RWPE1 (cell line): ENCODE measurements around the gene HES7.
A peak's percentile ranks its signal among the peaks of the same experiment; 100 is the strongest.

ENCODE experiments used
- CTCF ChIA-PET: fragments of 350-600 bp; sonication (Branson Sonifier 250); formaldehyde crosslinking; extraction: SDS; loops from one replicate; lab custom pipeline; 2021; lab: Yijun Ruan, JAX
- POLR2A ChIA-PET: fragments of 400-600 bp; formaldehyde crosslinking; extraction: SDS; loops from one replicate; lab custom pipeline; 2020; ENCODE audit warnings: antibody characterized with exemption; ENCODE audit not compliant: low non-redundant PET; lab: Yijun Ruan, JAX
- DNase-seq: peaks from one replicate; pipeline ENCODE4 v3.0.0; 2012; ENCODE audit warnings: low spot score
- H3K27ac ChIP-seq: fragments of 450-650 bp; 2 replicates; pipeline ENCODE4 v1.5.1; 2017
- TF ChIP-seq, protein P1 (sequence below): fragments of 450-650 bp; conservative IDR thresholded peaks from 2 replicates; pipeline ENCODE4 v1.5.1; 2017; ENCODE audit warnings: low read depth, mild to moderate bottlenecking

The HES7 gene

DNA sequence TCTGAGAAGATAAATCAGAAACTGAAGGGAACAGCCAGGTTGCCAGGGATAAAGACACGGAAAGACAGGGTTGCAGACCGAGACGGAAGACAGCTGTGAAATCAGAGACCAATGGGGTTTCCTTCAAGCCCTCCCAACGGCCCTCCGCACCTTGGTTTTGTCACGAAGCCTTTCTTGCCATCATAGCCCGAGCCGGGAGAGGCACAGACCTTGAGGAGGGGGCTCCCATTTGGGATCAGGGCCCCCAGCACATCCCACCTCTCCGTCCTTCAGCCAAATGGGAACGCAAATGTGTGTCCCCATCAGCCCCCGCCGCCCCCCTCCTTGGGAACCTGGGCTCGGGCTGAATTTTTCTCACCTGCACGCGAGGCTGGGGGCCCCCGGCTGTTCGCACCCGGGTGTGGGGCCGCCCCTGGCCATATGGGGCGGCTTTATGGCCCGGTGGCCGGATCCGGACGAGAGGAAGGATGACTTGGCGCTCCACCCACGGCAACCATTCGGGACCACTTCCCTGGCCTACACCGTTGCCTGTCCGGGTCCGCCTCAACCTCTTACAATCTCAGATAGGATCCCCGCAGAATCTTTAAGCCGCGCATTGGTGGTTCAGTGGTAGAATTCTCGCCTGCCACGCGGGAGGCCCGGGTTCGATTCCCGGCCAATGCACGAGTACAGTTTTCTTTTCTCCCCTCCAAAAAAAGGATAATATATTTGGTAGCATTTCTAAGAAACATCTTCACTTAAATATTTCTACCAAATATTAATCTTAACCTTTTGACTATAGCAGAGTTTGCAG is 1.4 kb upstream of the HES7 start:
- CTCF ChIA-PET: interaction anchor here (1.2 kb wide), 1 partner anchor 14 kb away, joined by 3 read pairs; no protein-coding TSS in a partner anchor
- peak overlapping the region; percentile 90 for H3K27ac ChIP-seq
- POLR2A ChIA-PET: interaction anchor here (1.2 kb wide), 1 partner anchor 31 kb away, joined by 3 read pairs; no protein-coding TSS in a partner anchor
- DNase-seq: peak; percentile 59
- TF ChIP-seq, protein P1, sequence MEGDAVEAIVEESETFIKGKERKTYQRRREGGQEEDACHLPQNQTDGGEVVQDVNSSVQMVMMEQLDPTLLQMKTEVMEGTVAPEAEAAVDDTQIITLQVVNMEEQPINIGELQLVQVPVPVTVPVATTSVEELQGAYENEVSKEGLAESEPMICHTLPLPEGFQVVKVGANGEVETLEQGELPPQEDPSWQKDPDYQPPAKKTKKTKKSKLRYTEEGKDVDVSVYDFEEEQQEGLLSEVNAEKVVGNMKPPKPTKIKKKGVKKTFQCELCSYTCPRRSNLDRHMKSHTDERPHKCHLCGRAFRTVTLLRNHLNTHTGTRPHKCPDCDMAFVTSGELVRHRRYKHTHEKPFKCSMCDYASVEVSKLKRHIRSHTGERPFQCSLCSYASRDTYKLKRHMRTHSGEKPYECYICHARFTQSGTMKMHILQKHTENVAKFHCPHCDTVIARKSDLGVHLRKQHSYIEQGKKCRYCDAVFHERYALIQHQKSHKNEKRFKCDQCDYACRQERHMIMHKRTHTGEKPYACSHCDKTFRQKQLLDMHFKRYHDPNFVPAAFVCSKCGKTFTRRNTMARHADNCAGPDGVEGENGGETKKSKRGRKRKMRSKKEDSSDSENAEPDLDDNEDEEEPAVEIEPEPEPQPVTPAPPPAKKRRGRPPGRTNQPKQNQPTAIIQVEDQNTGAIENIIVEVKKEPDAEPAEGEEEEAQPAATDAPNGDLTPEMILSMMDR: no peak

DNA sequence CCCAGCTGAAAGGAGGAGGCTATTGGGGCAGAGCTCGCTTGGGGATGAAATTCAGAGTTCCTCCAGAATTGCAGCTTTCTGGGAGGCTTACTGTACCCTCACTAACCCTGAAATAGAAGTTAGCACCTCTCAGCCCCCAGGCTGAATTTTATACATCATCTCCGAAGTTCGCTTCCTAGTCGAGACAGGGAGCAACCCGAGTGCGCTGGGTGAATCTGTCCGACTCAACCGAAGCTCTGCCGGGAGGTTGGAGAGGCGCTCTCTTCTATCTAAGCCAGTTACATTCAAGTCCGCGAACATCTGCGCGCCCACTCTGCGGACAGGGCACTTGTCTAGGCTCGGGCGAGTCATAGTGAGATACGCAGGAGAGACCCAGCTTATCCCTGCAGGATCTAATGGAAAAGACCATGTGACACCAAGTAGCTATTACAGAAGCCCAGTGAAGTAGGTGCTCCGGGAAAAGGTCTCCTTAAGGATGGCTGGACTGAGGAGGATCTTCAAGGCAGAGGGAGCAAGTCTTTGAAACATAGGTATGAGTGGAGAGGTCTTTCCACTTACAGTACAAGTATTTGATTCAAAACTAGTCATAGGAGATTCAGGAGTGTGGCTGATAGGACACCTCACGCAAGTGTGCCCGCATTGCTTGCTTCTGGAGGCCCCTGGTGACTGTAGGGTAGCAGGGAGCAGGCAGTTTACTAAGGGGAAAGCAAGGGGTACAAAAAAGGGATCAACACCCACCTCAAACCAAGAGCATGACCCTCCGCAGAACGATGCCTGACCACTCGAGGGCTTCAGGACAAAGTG is 646 bp upstream of the HES7 start:
- TF ChIP-seq, protein P1: no peak
- CTCF ChIA-PET: interaction anchor here (0.6 to 1.2 kb wide), 3 partner anchors 14 to 1567 kb away, joined by 3 to 4 read pairs (median 3); no protein-coding TSS in a partner anchor
- DNase-seq: no peak
- POLR2A ChIA-PET: interaction anchor here (0.6 kb wide), 1 partner anchor 70 kb away, joined by 4 read pairs; no protein-coding TSS in a partner anchor
- H3K27ac ChIP-seq: peak overlapping the region; percentile 90

DNA sequence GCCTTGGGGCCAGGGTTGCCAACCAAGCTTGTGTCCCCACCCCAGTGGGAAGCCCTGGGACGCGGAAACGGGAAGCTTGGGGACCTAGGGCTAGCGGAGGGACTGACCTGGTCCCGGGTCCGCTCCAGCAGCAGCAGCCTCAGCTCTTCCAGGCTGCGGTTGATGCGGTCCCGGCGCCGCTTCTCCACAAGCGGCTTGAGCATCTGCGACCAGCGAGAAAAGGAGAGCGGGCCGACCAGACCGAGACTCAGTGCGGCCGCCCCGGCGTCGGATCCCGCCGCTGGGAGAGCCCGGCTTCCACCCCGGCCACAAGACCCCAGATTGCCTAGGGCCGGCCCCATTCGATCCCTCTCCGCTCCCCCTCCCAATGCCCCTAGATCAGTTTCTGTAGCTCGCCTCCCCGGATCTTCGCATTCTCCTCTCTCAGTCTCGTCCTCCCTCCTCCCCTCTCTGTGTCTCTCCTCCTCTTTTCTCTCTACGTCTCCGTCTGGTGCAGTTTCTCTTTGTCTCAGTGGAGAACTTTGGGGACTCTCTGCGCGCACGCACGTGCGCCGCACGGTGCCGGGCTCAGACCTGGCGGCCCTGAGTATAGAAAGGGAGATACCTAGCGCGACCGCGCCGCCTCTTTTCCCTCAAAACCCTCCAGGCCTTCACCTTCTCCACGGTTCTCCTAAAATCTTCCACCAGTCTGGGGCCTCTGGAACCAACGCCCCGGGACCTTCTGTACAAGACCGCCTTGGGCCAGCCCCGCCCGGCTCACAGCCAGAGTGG is 797 bp downstream of the HES7 start:
- POLR2A ChIA-PET: no interaction called here
- peak overlapping the region; percentile 90 for H3K27ac ChIP-seq
- no peak for DNase-seq

DNA sequence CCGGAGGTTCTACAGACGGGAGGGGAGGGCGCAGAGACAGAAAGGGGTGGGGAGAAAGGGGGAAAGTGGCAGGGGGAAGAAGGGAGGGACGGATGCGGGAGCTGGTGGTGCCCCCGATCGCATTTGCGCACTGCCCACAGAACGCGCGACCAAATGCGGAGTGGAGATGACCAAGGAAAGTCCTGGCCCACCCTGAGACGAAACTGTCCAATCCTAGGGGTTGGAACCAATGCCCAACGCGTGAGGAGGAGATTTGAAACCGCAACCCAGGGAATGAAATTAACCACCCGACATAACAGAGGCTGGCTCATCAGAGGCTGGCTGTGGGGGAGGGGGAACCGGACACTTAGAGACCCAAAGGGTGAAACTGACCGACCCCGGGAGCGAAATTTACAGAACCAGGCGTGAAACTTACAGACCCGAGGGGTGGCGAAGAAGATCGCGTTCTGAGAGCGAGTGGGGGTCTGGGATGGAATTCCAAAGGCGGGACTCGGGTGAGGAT is 1.4 kb downstream of the HES7 start:
- H3K27ac ChIP-seq: peak overlapping the region; percentile 90
- TF ChIP-seq, protein P1: no peak
- ChIA-PET POLR2A (interaction anchor here (0.6 kb wide), 1 partner anchor 48 kb away, joined by 5 read pairs; no protein-coding TSS in a partner anchor), CTCF (interaction anchor here (0.7 to 1.1 kb wide), 7 partner anchors 12 to 126 kb away, joined by 3 to 6 read pairs (median 3); no protein-coding TSS in a partner anchor)
- DNase-seq: no peak

More for the DNA sequence above, 797 bp downstream of the HES7 start:
- TF ChIP-seq, protein P1: no peak
- CTCF ChIA-PET: interaction anchor here (0.9 to 1.1 kb wide), 4 partner anchors 13 to 98 kb away, joined by 3 to 6 read pairs (median 3); no protein-coding TSS in a partner anchor

DNA sequence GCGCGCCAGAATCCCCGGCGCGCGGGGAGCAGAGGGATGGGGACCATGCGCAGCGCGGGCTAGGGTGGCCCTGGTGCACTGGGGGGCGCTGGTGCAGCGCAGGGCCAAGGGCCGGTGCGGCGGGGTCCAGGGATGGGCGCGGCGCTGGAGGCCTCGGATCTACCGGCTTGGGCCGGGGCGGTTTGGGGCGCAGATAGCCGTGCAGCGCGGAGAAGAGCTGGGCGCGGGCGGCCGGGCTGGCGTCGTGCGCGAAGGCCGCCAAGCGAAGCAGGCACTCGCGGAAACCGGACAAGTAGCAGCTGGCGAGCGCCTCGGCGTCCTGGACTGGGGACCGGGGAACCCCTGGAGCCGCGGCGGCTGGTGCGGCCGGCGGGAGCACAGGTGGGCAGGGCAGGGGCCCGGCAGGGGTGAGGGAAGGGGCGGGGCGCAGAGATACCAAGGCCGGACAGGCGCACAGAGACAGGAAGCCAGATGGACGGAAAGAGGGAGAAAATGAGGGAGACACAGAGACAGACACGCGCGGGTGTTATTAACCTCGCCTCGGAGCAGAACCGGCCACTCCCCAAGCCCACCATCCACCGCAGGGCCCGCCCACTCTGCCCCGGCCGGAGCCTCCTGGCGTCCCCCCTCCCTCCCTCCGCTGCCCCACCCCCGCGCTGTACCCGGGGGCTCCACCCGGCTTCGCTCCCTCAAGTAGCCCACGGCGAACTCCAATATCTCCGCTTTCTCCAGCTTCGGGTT is 2.1 kb downstream of the HES7 start:
- TF ChIP-seq, protein P1: peak; percentile 79
- ChIA-PET POLR2A (interaction anchor here (0.6 kb wide), 1 partner anchor 49 kb away, joined by 5 read pairs; no protein-coding TSS in a partner anchor), CTCF (interaction anchor here (0.7 to 1.1 kb wide), 6 partner anchors 11 to 127 kb away, joined by 3 to 6 read pairs (median 3); no protein-coding TSS in a partner anchor)
- peak overlapping the region; percentile 90 for H3K27ac ChIP-seq
- DNase-seq: peak; percentile 56
